Spleen (tissue), 11 donors: Measurements from ENCODE around the gene JAZF1. TPM values are rescaled to one million over a fixed set of nuclear protein-coding genes. Genes with fewer than 3 reads are reported as not detected.
A peak's percentile ranks its signal among the peaks of the same experiment; 100 is the strongest.

Experiments
- DNase-seq: peaks from one replicate; pipeline ENCODE4 v3.0.0-alpha.2; 2020
- H3K27ac ChIP-seq, 8 donors: fragments of 200-600 bp; sonication (generic) in 7 of 8; 1 replicate in 4 of 8; 2 replicates in 4 of 8; pipeline versions ENCODE4 v1.5.0 to v1.8.0; 2016 to 2021; ENCODE audit warnings: inconsistent platforms in 4 of 8, mild to moderate bottlenecking in 4 of 8, moderate library complexity in 1 of 8
- H3K27me3 ChIP-seq, 7 donors: fragments of 200-600 bp; sonication (generic) in 6 of 7; replicated peaks in 1 of 7; 1 replicate in 4 of 7; 2 replicates in 3 of 7; pipeline versions ENCODE4 v1.5.0 to v1.8.0; 2016 to 2021; ENCODE audit warnings: inconsistent platforms in 3 of 7, mild to moderate bottlenecking in 1 of 7
- H3K36me3 ChIP-seq, 6 donors: fragments of 200-600 bp; sonication (generic) in 5 of 6; 1 replicate in 4 of 6; 2 replicates in 2 of 6; pipeline versions ENCODE4 v1.5.0 to v1.8.0; 2016 to 2021; ENCODE audit warnings: inconsistent platforms in 2 of 6
- H3K4me1 ChIP-seq, 6 donors: fragments of 200-600 bp; sonication (generic) in 5 of 6; 1 replicate in 3 of 6; 2 replicates in 3 of 6; pipeline versions ENCODE4 v1.5.0 to v1.8.0; 2016 to 2021; ENCODE audit warnings: inconsistent platforms in 3 of 6
- H3K4me3 ChIP-seq, 8 donors: fragments of 200-600 bp; sonication (generic) in 7 of 8; 1 replicate in 4 of 8; 2 replicates in 4 of 8; pipeline versions ENCODE4 v1.5.0 to v1.8.0; 2016 to 2021; ENCODE audit warnings: inconsistent platforms in 4 of 8, mild to moderate bottlenecking in 4 of 8, moderate library complexity in 2 of 8
- H3K9me3 ChIP-seq, 8 donors: fragments of 200-600 bp; sonication (generic) in 7 of 8; 1 replicate in 4 of 8; 2 replicates in 4 of 8; pipeline versions ENCODE4 v1.5.0 to v1.8.0; 2016 to 2021; ENCODE audit warnings: inconsistent platforms in 4 of 8
- POLR2A ChIP-seq, 3 donors: fragments of 450-650 bp; IDR thresholded peaks; one replicate each; pipeline ENCODE4 v1.5.1; 2017; ENCODE audit warnings: antibody characterized with exemption in 3 of 3, mild to moderate bottlenecking in 1 of 3
- POLR2AphosphoS5 ChIP-seq, 3 donors: sonication (generic); formaldehyde crosslinking; IDR thresholded peaks; one replicate each; pipeline ENCODE4 v1.5.1; 2017; ENCODE audit warnings: antibody characterized with exemption in 3 of 3
- WGBS, 5 donors: extraction: QIAGEN DNeasy Blood & Tissue Kit in 3 of 5; methylation state at CpG; one replicate each; pipeline versions ENCODE4 v1.1.5 to v1.1.7; 2013 to 2018; 5-methylcytosine and 5-hydroxymethylcytosine counted together
- intact Hi-C: fragments of 100-400 bp; cut with DNase I; formaldehyde crosslinking; loops from one replicate; pipeline ENCODE4 v1.15.0; 2023; ENCODE audit warnings: low total_unique reads
- polyA plus RNA-seq, 3 donors: library from polyadenylated mRNA; stranded (reverse); fragments of 200-250 nt; gene quantifications; one replicate each; pipeline ENCODE4 v1.2.1, GENCODE V29; 2013
- total RNA-seq, 7 donors: library from RNA; depleted of rRNA in 3 of 7; stranded (reverse); fragments of >200 nt in 3 of 7; fragmentation: NEBNext Ultra II Directional in 4 of 7; extraction: Animal tissue kit (Norgen Biotek cat#: 25700) in 4 of 7; gene quantifications; one replicate each; pipeline versions ENCODE4 v1.1.0 to v1.2.1, GENCODE V29; 2016 to 2021
- TF ChIP-seq, protein P1 (sequence below), 11 experiments: fragments of 200-600 bp in 7 of 11; fragments of 450-650 bp in 4 of 11; sonication (generic) in 4 of 11; IDR thresholded peaks in 8 of 11; conservative IDR thresholded peaks in 3 of 11; 1 replicate in 7 of 11; 2 replicates in 4 of 11; pipeline versions ENCODE4 v1.4.0 to v1.8.0; 2016 to 2021; ENCODE audit warnings: antibody characterized with exemption in 11 of 11, inconsistent platforms in 4 of 11, mild to moderate bottlenecking in 1 of 11
- donor health status: healthy with polysubstance abuse.
- donor health status: DM: no; HTN: no; CAD: no; lungs with moderate emphysema.
- donor health status: DM: no; HTN: no; CAD: no.
- donor health status: Bipolar disorder and iron deficiency.
- donor health status: healthy.
- donor health status: DM: no; HTN: no; CAD: no.
- donor health status: DM: yes; HTN: yes; CAD: no.

The JAZF1 gene
- total and polyA plus RNA-seq, 10 donors = 13.5 to 33.8 (median 24.7) TPM

DNA sequence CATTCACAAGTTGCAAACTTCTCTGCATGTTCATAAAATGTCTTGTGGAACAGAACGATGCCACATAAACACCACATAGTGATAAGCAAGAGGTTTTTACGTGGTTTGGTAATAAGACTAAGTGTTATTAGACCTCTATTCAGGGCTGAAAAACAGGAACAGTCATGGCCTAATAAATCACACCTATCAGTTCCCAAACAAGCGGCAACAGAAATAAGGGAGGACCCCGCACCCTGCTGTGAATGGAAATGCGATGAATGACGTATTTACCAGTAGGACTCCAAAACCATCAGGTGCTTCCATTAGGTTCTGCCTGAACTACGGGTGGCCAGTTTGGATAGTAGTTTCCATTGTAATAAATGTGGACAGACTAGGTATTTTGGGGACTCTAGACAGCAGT, 311.5 kb downstream of the JAZF1 start:
- H3K4me1 ChIP-seq = peaks cover 0 to 11% (median 5%) of the 10 kb centered on the region in 6 donors
- 73 to 83% (median 80%) methylated on average over 7 of the region's 7 CpGs for WGBS, 5 donors
- no peak overlapping the region for H3K27ac ChIP-seq
- intact Hi-C loops = no loop called here
- TF ChIP-seq POLR2A (IDR thresholded peaks at IDR 0.05) (no peak), POLR2AphosphoS5 (IDR thresholded peaks at IDR 0.05) (no peak)
- TF ChIP-seq, protein P1, sequence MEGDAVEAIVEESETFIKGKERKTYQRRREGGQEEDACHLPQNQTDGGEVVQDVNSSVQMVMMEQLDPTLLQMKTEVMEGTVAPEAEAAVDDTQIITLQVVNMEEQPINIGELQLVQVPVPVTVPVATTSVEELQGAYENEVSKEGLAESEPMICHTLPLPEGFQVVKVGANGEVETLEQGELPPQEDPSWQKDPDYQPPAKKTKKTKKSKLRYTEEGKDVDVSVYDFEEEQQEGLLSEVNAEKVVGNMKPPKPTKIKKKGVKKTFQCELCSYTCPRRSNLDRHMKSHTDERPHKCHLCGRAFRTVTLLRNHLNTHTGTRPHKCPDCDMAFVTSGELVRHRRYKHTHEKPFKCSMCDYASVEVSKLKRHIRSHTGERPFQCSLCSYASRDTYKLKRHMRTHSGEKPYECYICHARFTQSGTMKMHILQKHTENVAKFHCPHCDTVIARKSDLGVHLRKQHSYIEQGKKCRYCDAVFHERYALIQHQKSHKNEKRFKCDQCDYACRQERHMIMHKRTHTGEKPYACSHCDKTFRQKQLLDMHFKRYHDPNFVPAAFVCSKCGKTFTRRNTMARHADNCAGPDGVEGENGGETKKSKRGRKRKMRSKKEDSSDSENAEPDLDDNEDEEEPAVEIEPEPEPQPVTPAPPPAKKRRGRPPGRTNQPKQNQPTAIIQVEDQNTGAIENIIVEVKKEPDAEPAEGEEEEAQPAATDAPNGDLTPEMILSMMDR (IDR thresholded peaks at IDR 0.05 in 8 of 11, conservative IDR thresholded peaks at IDR 0.05 in 3 of 11) = no peak
- H3K9me3 ChIP-seq = no peaks in the 10 kb centered on the region
- H3K4me3 ChIP-seq = no peak overlapping the region
- H3K27me3 ChIP-seq = no peaks in the 10 kb centered on the region
- DNase-seq = no peak
- peaks cover 0 to 36% (median 0%) of the 10 kb centered on the region in 6 donors for H3K36me3 ChIP-seq

DNA sequence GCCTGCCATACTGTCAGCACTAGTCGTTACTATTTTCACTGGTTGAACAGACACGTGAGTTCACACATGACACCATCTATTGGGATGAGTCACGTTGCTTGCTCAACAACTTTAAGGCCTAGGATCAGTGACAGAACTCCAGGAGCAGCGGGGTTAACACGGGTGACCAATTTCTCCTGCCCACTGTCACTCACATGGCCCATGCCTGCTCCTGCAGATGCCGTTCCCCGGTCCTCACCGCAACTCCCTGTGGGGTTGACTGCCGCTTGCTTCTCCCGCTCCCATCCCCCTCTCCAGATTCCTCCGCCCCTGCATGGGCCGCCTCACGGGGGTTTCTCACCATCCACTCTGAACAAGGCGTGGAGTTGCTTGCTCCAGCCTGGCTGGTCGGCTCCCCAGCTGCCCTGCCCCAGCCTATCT, 312.5 kb downstream of the JAZF1 start:
- H3K4me1 ChIP-seq = peaks cover 0 to 8% (median 2%) of the 10 kb centered on the region in 6 donors
- 88 to 96% (median 94%) methylated on average over 15 of the region's 15 CpGs for WGBS, 5 donors
- intact Hi-C loops = no loop called here
- H3K27me3 ChIP-seq = no peaks in the 10 kb centered on the region
- no peaks in the 10 kb centered on the region for H3K9me3 ChIP-seq
- no peak overlapping the region for H3K27ac ChIP-seq
- no peak overlapping the region for H3K4me3 ChIP-seq
- peaks cover 0 to 45% (median 0%) of the 10 kb centered on the region in 6 donors for H3K36me3 ChIP-seq
- TF ChIP-seq POLR2A (IDR thresholded peaks at IDR 0.05) = no peak
- peak in 1 of 3 donors; percentile 16 for TF ChIP-seq POLR2AphosphoS5 (IDR thresholded peaks at IDR 0.05)
- no peak for DNase-seq

DNA sequence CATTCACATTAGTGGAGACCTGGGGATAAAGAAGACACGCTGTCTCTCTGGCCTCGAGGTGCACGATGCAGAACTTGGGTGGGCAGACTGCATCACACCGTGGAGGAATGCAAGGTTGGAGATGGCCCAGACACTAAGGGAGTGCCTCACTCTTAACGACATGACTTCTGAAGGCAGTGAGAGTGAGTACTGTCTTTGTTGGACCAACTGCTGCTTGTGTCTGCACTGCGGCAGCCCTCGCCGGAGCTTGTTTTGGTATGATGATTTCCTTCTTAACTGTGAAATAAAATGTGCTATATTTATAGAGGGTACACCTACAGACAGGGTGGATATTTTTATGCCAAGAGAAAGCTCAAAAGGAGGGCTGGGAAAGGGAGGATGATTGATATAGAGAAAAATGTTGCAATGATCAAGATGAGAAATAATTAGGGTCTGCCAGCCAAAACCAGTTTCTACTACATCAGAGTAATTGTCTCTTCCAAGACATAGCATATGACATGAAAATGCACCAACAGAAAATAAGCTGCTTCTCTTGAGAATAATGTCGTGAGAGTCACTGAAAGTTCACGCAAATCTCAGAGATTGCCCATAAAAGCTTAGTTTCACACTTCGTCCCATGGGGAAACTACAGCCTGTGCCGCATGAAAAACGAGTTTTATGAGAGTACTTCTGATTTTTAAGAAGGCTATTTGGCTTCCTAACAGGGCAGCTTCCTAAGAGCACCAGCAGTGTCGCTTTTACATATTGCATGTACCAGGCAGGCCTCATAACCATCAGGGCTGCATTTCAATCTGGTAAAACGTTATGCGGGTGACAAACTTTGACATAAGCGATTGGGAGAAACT, 313.5 kb downstream of the JAZF1 start:
- Histone ChIP-seq H3K9me3 (no peaks in the 10 kb centered on the region), H3K4me3 (no peak overlapping the region), H3K27ac (no peak overlapping the region), H3K4me1 (peaks cover 0 to 8% (median 2%) of the 10 kb centered on the region in 6 donors), H3K27me3 (no peaks in the 10 kb centered on the region), H3K36me3 (peaks cover 0 to 50% (median 0%) of the 10 kb centered on the region in 6 donors)
- 85 to 93% (median 89%) methylated on average over 17 of the region's 17 CpGs for WGBS, 5 donors
- no peak for DNase-seq
- TF ChIP-seq POLR2AphosphoS5 (IDR thresholded peaks at IDR 0.05) = no peak
- TF ChIP-seq, protein P1 (IDR thresholded peaks at IDR 0.05 in 8 of 11, conservative IDR thresholded peaks at IDR 0.05 in 3 of 11) = no peak
- no peak for TF ChIP-seq POLR2A (IDR thresholded peaks at IDR 0.05)
- intact Hi-C loops = no loop called here

DNA sequence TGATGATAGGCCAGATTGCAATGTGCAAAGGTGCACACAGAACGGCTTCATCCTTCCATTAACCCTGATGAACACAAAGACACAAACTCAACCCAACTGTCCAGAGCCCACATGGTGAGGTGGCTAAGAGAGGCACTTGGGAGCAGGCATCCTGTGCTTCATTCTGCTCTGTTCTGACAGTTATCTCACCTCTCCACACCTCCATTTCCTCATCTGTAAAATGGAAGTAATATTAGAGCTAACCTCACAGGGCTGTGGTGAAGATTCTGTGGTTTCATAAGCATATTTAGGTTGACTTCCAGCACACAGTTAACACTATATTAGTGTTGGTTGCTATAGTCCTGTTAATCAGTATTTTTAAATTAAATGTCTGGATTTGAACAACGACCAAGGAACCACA, 314.3 kb downstream of the JAZF1 start:
- no peak overlapping the region for H3K4me3 ChIP-seq
- 36 to 62% (median 46%) methylated on average over 2 of the region's 2 CpGs for WGBS, 5 donors
- TF ChIP-seq, protein P1 (IDR thresholded peaks at IDR 0.05 in 8 of 11, conservative IDR thresholded peaks at IDR 0.05 in 3 of 11) = no peak
- no peak for TF ChIP-seq POLR2AphosphoS5 (IDR thresholded peaks at IDR 0.05)
- no peak for TF ChIP-seq POLR2A (IDR thresholded peaks at IDR 0.05)
- H3K4me1 ChIP-seq = peaks cover 0 to 8% (median 2%) of the 10 kb centered on the region in 6 donors
- H3K36me3 ChIP-seq = peaks cover 0 to 50% (median 0%) of the 10 kb centered on the region in 6 donors
- no peak for DNase-seq
- no peaks in the 10 kb centered on the region for H3K27me3 ChIP-seq
- intact Hi-C loops = no loop called here
- H3K9me3 ChIP-seq = no peaks in the 10 kb centered on the region
- no peak overlapping the region for H3K27ac ChIP-seq
